ENCODE measurements around the gene RTP5. TPM values are rescaled to one million over a fixed set of nuclear protein-coding genes. Genes with fewer than 3 reads are reported as not detected.

Gene RTP5
- polyA plus RNA-seq, 1 of the 3 experiments (the other 2 are of a cell fraction): not detected

GRCh38 chr2:241820625-241821384 is 48.7 kb upstream of the RTP5 start:
- Histone ChIP-seq H3K9me3 (no peaks in the 10 kb centered on the region), H3K79me2 (ENCODE audit: insufficient read depth) (no peaks in the 10 kb centered on the region), H3K36me3 (replicated peaks in 1 of 2; ENCODE audit: control insufficient read depth in 1 of 2, insufficient read depth in 2 of 2, low read length in 1 of 2) (no peaks in the 10 kb centered on the region), H3K9ac (no peak overlapping the region), H3K9me2 (no peaks in the 10 kb centered on the region), H3K27ac (ENCODE audit: low read depth in 2 of 2, low read length in 1 of 2) (no peak overlapping the region), H3K4me1 (ENCODE audit: control insufficient read depth in 1 of 2, insufficient read depth in 2 of 2, low read depth in 1 of 2, low read length in 1 of 2) (peaks cover 0 to 8% of the 10 kb centered on the region in 2 experiments; a peak in 1 of 4 replicates), H4K20me1 (ENCODE audit: insufficient read depth) (no peaks in the 10 kb centered on the region), H3K4me3 (ENCODE audit: low read depth in 2 of 2, low read length in 1 of 2) (no peak overlapping the region), H3K27me3 (ENCODE audit: insufficient read depth) (no peaks in the 10 kb centered on the region), H2AFZ (ENCODE audit: low read depth) (no peak overlapping the region), H3F3A (replicated peaks; ENCODE audit: insufficient read depth) (peaks cover 7% of the 10 kb centered on the region), H3K4me2 (no peak overlapping the region)
- no peak for TF ChIP-seq FOSL2 (IDR thresholded peaks at IDR 0.05; ENCODE audit: borderline replicate concordance, low read depth)
- 79% methylated on average over 23 of the region's 31 CpGs for WGBS (ENCODE audit: low lambda C conversion rate)
- POLR2A ChIA-PET: no interaction called here
- DNase-seq: peak; percentile 50
- CTCF ChIA-PET: no interaction called here

- no peak overlapping the region for H3K4me3 ChIP-seq (ENCODE audit: low read depth in 2 of 2, low read length in 1 of 2)
- TF ChIP-seq TCF12 (IDR thresholded peaks at IDR 0.05) (no peak), SIN3A (IDR thresholded peaks at IDR 0.05; ENCODE audit: borderline replicate concordance, low read depth, low read length) (no peak), ELF1 (IDR thresholded peaks at IDR 0.05) (no peak), MEF2A (IDR thresholded peaks at IDR 0.05; ENCODE audit: borderline replicate concordance, low read depth) (no peak), MAX (IDR thresholded peaks at IDR 0.05; ENCODE audit: low read depth) (no peak), TAF1 (IDR thresholded peaks at IDR 0.05; ENCODE audit: borderline replicate concordance, low read depth, low read length) (no peak), RFX5 (IDR thresholded peaks at IDR 0.05; ENCODE audit: low read length) (no peak)
- H3K4me2 ChIP-seq: no peak overlapping the region
- H3K9me3 ChIP-seq: no peaks in the 10 kb centered on the region
- no peak overlapping the region for H3K9ac ChIP-seq
- 83% methylated on average over 22 of the region's 28 CpGs for WGBS (ENCODE audit: low lambda C conversion rate)
- no peaks in the 10 kb centered on the region for H3K36me3 ChIP-seq (replicated peaks in 1 of 2; ENCODE audit: control insufficient read depth in 1 of 2, insufficient read depth in 2 of 2, low read length in 1 of 2)
- POLR2A ChIA-PET: no interaction called here
- CTCF ChIA-PET: interaction anchor here (0.8 to 0.9 kb wide), 2 partner anchors 16 to 18 kb away, joined by 3 read pairs; no protein-coding TSS in a partner anchor
- H3K79me2 ChIP-seq (ENCODE audit: insufficient read depth): no peaks in the 10 kb centered on the region
- no peaks in the 10 kb centered on the region for H3K9me2 ChIP-seq
- no peak overlapping the region for H3K27ac ChIP-seq (ENCODE audit: low read depth in 2 of 2, low read length in 1 of 2)
- H3F3A ChIP-seq (replicated peaks; ENCODE audit: insufficient read depth): peaks cover 7% of the 10 kb centered on the region
- no peaks in the 10 kb centered on the region for H3K27me3 ChIP-seq (ENCODE audit: insufficient read depth)
- H3K4me1 ChIP-seq (ENCODE audit: control insufficient read depth in 1 of 2, insufficient read depth in 2 of 2, low read depth in 1 of 2, low read length in 1 of 2): peaks cover 0 to 8% of the 10 kb centered on the region in 2 experiments; a peak in 1 of 4 replicates
- H2AFZ ChIP-seq (ENCODE audit: low read depth): no peak overlapping the region
- DNase-seq: no peak
- H4K20me1 ChIP-seq (ENCODE audit: insufficient read depth): no peaks in the 10 kb centered on the region
Observed at GRCh38 chr2:241821460-241822263, 47.9 kb upstream of the RTP5 start.

- ChIA-PET POLR2A (no interaction called here), CTCF (interaction anchor here (0.8 to 0.9 kb wide), 2 partner anchors 16 to 18 kb away, joined by 3 read pairs; no protein-coding TSS in a partner anchor)
Observed at GRCh38 chr2:241822264-241822623, 47.3 kb upstream of the RTP5 start.

More at GRCh38 chr2:241822264-241822623, 47.3 kb upstream of the RTP5 start:
- H3K9me2 ChIP-seq: no peaks in the 10 kb centered on the region
- peaks cover 7% of the 10 kb centered on the region for H3F3A ChIP-seq (replicated peaks; ENCODE audit: insufficient read depth)
- TF ChIP-seq TAF1 (IDR thresholded peaks at IDR 0.05; ENCODE audit: borderline replicate concordance, low read depth, low read length): no peak
- TF ChIP-seq YY1 (IDR thresholded peaks at IDR 0.05; ENCODE audit: low read depth): no peak
- no peak for TF ChIP-seq IRF3 (IDR thresholded peaks at IDR 0.05; ENCODE audit: low read depth, low read length)
- no peak for TF ChIP-seq RXRA (IDR thresholded peaks at IDR 0.05; ENCODE audit: borderline replicate concordance, low read depth)
- no peak for TF ChIP-seq SMC3 (IDR thresholded peaks at IDR 0.05; ENCODE audit: low read depth, low read length)
- TF ChIP-seq FOSL2 (IDR thresholded peaks at IDR 0.05; ENCODE audit: borderline replicate concordance, low read depth): no peak
- TF ChIP-seq POLR2AphosphoS5 (IDR thresholded peaks at IDR 0.05; ENCODE audit: low read depth, low read length): no peak
- no peak for TF ChIP-seq SIN3A (IDR thresholded peaks at IDR 0.05; ENCODE audit: borderline replicate concordance, low read depth, low read length)
- no peak for TF ChIP-seq JUND (IDR thresholded peaks at IDR 0.05)
- TF ChIP-seq EZH2phosphoT487 (IDR thresholded peaks at IDR 0.05; ENCODE audit: borderline replicate concordance, low read depth): no peak
- no peak for TF ChIP-seq TEAD4 (IDR thresholded peaks at IDR 0.05; ENCODE audit: borderline replicate concordance, insufficient read depth)
- TF ChIP-seq ELF1 (IDR thresholded peaks at IDR 0.05): no peak
- no peak for TF ChIP-seq RFX5 (IDR thresholded peaks at IDR 0.05; ENCODE audit: low read length)
- no peak for TF ChIP-seq EP300 (IDR thresholded peaks at IDR 0.05; ENCODE audit: borderline replicate concordance in 1 of 2, low read depth in 1 of 2, low read length in 1 of 2)
- no peaks in the 10 kb centered on the region for H3K9me3 ChIP-seq
- H3K9ac ChIP-seq: no peak overlapping the region
- no peaks in the 10 kb centered on the region for H3K79me2 ChIP-seq (ENCODE audit: insufficient read depth)
- H3K36me3 ChIP-seq (replicated peaks in 1 of 2; ENCODE audit: control insufficient read depth in 1 of 2, insufficient read depth in 2 of 2, low read length in 1 of 2): no peaks in the 10 kb centered on the region
- peaks cover 0 to 8% of the 10 kb centered on the region in 2 experiments; a peak in 1 of 4 replicates for H3K4me1 ChIP-seq (ENCODE audit: control insufficient read depth in 1 of 2, insufficient read depth in 2 of 2, low read depth in 1 of 2, low read length in 1 of 2)
- no peaks in the 10 kb centered on the region for H4K20me1 ChIP-seq (ENCODE audit: insufficient read depth)
- no peak overlapping the region for H3K27ac ChIP-seq (ENCODE audit: low read depth in 2 of 2, low read length in 1 of 2)
- WGBS (ENCODE audit: low lambda C conversion rate): 73% methylated on average over 12 of the region's 14 CpGs
- no peak for DNase-seq
- no peak overlapping the region for H2AFZ ChIP-seq (ENCODE audit: low read depth)
- no peaks in the 10 kb centered on the region for H3K27me3 ChIP-seq (ENCODE audit: insufficient read depth)
- no peak overlapping the region for H3K4me3 ChIP-seq (ENCODE audit: low read depth in 2 of 2, low read length in 1 of 2)
- no peak overlapping the region for H3K4me2 ChIP-seq
